Measurements from ENCODE around the gene CAMK4.

Gene CAMK4

DNA sequence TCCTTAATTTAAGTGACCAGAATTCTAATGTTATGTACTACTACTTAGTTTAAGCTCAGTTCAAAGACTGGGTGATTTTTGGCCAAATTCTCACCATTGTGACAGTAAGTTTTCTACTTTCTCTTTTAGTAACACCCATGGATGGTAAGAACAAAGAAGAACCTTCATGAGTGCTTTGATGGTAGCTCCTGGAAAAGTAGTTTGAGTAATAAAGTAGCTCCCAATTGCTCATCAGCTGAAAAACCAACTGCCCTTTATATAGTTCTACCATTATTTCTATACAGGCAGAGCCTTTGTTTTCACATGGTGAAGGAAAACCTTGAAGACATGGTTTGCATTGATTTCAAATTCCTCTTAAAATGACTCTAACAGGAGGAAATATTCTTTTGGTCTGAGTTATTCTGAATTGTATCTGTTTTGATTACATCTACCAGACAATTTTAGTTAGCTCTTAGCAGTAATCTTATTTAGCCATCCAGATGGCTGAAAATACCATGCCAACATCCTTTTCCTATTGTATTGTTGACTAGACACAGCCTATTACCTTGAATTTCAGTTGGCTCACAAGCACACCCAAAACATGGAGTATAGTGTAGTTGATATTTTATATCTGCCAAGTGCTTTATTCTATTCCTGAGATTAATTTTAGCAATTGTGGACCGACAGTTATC lies 311.8 kb downstream of the CAMK4 start:
- no peak for DNase-seq (ENCODE audit: low read depth)

DNA sequence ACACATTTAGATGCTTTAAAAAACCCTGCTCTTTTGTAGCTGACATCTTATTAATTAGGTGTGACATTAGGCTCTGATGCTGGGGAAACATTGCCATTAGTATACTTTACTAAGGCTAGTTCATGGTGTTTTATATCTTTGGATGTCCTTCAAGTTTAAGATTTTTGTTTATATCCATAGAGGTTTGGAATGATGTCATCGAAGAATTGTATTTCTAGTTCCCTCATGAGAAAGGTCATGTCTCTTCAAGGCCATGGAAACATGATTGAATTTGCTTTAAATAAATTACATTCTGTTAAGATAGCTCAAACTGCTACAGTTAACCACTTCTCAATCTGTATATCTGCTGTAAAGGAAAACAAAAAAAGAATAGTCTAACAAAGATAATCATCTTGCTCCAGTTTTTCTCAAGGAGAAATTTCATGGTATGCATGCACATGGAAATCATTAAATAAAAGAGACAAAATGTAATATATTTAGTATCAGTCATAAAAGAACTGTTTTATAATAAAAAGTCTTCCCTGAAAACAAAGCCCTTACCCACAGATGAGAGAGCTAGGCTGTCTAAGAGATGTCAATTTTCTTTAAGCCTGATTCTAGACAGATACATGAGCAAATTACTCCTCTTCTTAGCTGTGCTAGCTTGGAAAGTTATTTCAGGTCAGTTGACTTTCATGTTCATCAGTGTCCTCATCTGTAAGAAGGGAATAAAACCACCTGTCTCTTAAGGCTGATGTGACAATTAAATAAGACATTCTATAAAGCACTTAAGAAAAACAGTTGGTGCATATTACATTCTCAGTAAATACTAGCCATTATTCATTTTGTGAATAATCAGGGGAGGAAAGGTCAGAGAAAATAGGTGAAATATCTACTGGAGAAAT lies 313.2 kb downstream of the CAMK4 start:
- DNase-seq (ENCODE audit: low read depth): no peak

Measured in HS-5 (cell line).